SK-N-SH treated with all-trans-retinoic acid at 6 μM for 48 hours (cell line): ENCODE data around the gene TMEM51.

ENCODE experiments used
- ARNTL ChIP-seq: fragments of 450-650 bp; formaldehyde crosslinking; IDR thresholded peaks from 2 replicates; pipeline ENCODE4 v1.5.0; 2020; ENCODE audit warnings: low read depth, mild to moderate bottlenecking, moderate library complexity, borderline replicate concordance
- CSDC2 ChIP-seq: fragments of 250-450 bp; sonication (Bioruptor Pico); IDR thresholded peaks from 2 replicates; pipeline ENCODE4 v1.5.0; 2020; ENCODE audit warnings: mild to moderate bottlenecking, moderate library complexity
- OSR1 ChIP-seq: fragments of 250-450 bp; sonication (Bioruptor Pico); IDR thresholded peaks from 2 replicates; pipeline ENCODE4 v1.8.0; 2022; ENCODE audit warnings: moderate library complexity, mild to moderate bottlenecking, inconsistent platforms
- SNAI2 ChIP-seq: fragments of 250-450 bp; sonication (Bioruptor Pico); IDR thresholded peaks from 2 replicates; pipeline ENCODE4 v1.5.0; 2020; ENCODE audit warnings: mild to moderate bottlenecking, moderate library complexity
- TOX ChIP-seq: fragments of 250-450 bp; sonication (Bioruptor Pico); IDR thresholded peaks from 2 replicates; pipeline ENCODE4 v1.8.0; 2021; ENCODE audit warnings: mild to moderate bottlenecking, moderate library complexity, borderline replicate concordance
- ZFP3 ChIP-seq: fragments of 250-450 bp; sonication (Bioruptor Pico); IDR thresholded peaks from 2 replicates; pipeline ENCODE4 v1.5.0; 2020; ENCODE audit warnings: mild to moderate bottlenecking, moderate library complexity
- ZFP30 ChIP-seq: fragments of 450-650 bp; formaldehyde crosslinking; IDR thresholded peaks from 2 replicates; pipeline ENCODE4 v1.5.0; 2022; ENCODE audit warnings: mild to moderate bottlenecking, moderate library complexity
- TF ChIP-seq, protein P1 (sequence below): fragments of 250-450 bp; sonication (Bioruptor Pico); IDR thresholded peaks from 2 replicates; pipeline ENCODE4 v1.5.1; 2020; ENCODE audit warnings: low read depth, mild to moderate bottlenecking, moderate library complexity
- TF ChIP-seq, protein P2 (sequence below): fragments of 250-450 bp; sonication (Bioruptor Pico); IDR thresholded peaks from 2 replicates; pipeline ENCODE4 v1.5.1; 2021; ENCODE audit warnings: mild to moderate bottlenecking, moderate library complexity

DNA sequence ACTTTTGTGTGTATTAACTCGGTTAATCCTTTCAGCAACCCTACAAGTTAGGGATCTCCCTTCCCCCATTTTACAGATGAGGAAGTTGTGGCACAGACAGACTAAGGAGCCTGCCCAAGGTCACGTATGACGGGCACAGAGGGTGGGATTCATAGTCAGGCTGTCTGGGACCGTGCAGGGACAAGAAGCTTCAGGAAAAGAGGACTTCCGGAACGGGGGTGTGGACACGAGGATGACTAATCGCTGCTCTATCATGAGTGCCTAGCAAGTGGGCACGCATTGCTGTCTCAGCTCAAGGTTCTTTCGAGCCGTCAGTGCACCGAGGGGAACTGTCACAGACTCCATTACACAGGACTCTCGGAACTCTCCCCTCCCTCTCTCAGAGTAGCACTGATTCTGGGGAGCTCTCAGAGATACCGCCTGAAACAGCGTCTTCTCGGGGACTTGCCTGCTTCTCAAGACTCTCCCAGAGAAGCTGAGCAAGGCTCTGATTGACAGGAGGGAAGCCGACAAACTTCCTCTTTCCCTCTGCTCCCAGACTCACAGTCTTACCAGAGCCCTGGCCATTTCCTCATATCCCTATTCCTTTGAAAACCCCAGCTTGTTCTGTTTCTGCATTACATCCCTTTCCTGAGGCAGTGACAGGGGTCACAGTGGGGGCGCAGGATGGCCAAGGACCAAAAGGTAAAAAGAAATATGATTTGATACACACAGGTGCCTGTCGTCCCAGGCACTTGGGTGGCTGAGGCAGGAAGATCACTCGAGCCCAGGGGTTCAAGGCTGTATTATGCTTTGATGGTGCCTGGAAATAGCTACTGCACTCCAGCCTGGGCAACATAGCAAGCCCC lies 107.8 kb downstream of the TMEM51 start:
- TF ChIP-seq SNAI2 (CRISPR knock-in tag): no peak
- TF ChIP-seq, protein P1, sequence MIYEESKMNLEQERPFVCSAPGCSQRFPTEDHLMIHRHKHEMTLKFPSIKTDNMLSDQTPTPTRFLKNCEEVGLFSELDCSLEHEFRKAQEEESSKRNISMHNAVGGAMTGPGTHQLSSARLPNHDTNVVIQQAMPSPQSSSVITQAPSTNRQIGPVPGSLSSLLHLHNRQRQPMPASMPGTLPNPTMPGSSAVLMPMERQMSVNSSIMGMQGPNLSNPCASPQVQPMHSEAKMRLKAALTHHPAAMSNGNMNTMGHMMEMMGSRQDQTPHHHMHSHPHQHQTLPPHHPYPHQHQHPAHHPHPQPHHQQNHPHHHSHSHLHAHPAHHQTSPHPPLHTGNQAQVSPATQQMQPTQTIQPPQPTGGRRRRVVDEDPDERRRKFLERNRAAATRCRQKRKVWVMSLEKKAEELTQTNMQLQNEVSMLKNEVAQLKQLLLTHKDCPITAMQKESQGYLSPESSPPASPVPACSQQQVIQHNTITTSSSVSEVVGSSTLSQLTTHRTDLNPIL (CRISPR knock-in tag): no peak
- no peak for TF ChIP-seq ARNTL (CRISPR knock-in tag)
- no peak for TF ChIP-seq CSDC2 (CRISPR knock-in tag)
- TF ChIP-seq ZFP30 (CRISPR knock-in tag): no peak
- TF ChIP-seq, protein P2, sequence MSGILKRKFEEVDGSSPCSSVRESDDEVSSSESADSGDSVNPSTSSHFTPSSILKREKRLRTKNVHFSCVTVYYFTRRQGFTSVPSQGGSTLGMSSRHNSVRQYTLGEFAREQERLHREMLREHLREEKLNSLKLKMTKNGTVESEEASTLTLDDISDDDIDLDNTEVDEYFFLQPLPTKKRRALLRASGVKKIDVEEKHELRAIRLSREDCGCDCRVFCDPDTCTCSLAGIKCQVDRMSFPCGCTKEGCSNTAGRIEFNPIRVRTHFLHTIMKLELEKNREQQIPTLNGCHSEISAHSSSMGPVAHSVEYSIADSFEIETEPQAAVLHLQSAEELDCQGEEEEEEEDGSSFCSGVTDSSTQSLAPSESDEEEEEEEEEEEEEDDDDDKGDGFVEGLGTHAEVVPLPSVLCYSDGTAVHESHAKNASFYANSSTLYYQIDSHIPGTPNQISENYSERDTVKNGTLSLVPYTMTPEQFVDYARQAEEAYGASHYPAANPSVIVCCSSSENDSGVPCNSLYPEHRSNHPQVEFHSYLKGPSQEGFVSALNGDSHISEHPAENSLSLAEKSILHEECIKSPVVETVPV: no peak
- TF ChIP-seq TOX (CRISPR knock-in tag): no peak
- no peak for TF ChIP-seq ZFP3 (CRISPR knock-in tag)
- no peak for TF ChIP-seq OSR1 (CRISPR knock-in tag)
